GM19023 (cell line): ENCODE results near the gene KANSL1.

Source experiments
- ATAC-seq: cut with Tn5 transposase; IDR thresholded peaks from one replicate; pipeline ENCODE4 v1.9.1; 2021; ENCODE audit warnings: mild to moderate bottlenecking, moderate library complexity; ENCODE audit not compliant: unreplicated experiment

The KANSL1 gene

GRCh38 chr17:46002973-46003316 lies 190.3 kb downstream of the KANSL1 start:
- no peak for ATAC-seq

GRCh38 chr17:46002311-46002972 lies 190.8 kb downstream of the KANSL1 start:
- no peak for ATAC-seq

GRCh38 chr17:46001390-46002310 lies 191.6 kb downstream of the KANSL1 start:
- no peak for ATAC-seq

GRCh38 chr17:46000757-46001156 lies 192.5 kb downstream of the KANSL1 start:
- ATAC-seq = no peak

- no peak for ATAC-seq
Measured at GRCh38 chr17:46000292-46000691, 192.9 kb downstream of the KANSL1 start.

- no peak for ATAC-seq
Measured at GRCh38 chr17:45999900-46000290, 193.3 kb downstream of the KANSL1 start.

- no peak for ATAC-seq
Measured at GRCh38 chr17:45998987-45999899, 194.0 kb downstream of the KANSL1 start, which contains the start of gene STH. Gene STH (plus strand): TSS chr17:45999250. CDS start chr17:45999280, 30 bp downstream.

- ATAC-seq = no peak
Measured at GRCh38 chr17:45997624-45998023, 195.6 kb downstream of the KANSL1 start.

- ATAC-seq = no peak
Measured at GRCh38 chr17:45997166-45997565, 196.1 kb downstream of the KANSL1 start.

GRCh38 chr17:45996282-45996937 lies 196.8 kb downstream of the KANSL1 start:
- no peak for ATAC-seq

GRCh38 chr17:45995627-45996270 lies 197.5 kb downstream of the KANSL1 start:
- ATAC-seq = no peak

GRCh38 chr17:45994987-45995386 lies 198.2 kb downstream of the KANSL1 start:
- no peak for ATAC-seq

- ATAC-seq = no peak
Measured at GRCh38 chr17:45993962-45994627, 199.1 kb downstream of the KANSL1 start.

GRCh38 chr17:45992904-45993303 lies 200.3 kb downstream of the KANSL1 start:
- ATAC-seq = no peak

GRCh38 chr17:45992175-45992574 lies 201.1 kb downstream of the KANSL1 start:
- no peak for ATAC-seq

- ATAC-seq = no peak
Measured at GRCh38 chr17:45991341-45991740, 201.9 kb downstream of the KANSL1 start.

GRCh38 chr17:45990886-45991285 lies 202.3 kb downstream of the KANSL1 start:
- ATAC-seq = no peak

GRCh38 chr17:45989759-45990158 lies 203.5 kb downstream of the KANSL1 start:
- ATAC-seq = no peak

- ATAC-seq = no peak
Measured at GRCh38 chr17:45987706-45988105, 205.5 kb downstream of the KANSL1 start.

- ATAC-seq = no peak
Measured at GRCh38 chr17:45986056-45986455, 207.2 kb downstream of the KANSL1 start.
